Left ventricle myocardium inferior (tissue), 1 donor: Measurements from ENCODE around the gene SNX12. TPM values are rescaled to one million over a fixed set of nuclear protein-coding genes. Genes with fewer than 3 reads are reported as not detected.

Experiments
- DNase-seq: peaks from one replicate; pipeline ENCODE4 v3.0.0-alpha.2; 2020
- H3K27ac ChIP-seq: fragments of 200-600 bp; replicated peaks from 2 replicates; pipeline ENCODE4 v1.8.0; 2021
- H3K27me3 ChIP-seq: fragments of 200-600 bp; 2 replicates; pipeline ENCODE4 v1.8.0; 2021; ENCODE audit warnings: low read depth
- H3K36me3 ChIP-seq: fragments of 200-600 bp; 2 replicates; pipeline ENCODE4 v1.8.0; 2021
- H3K4me1 ChIP-seq: fragments of 200-600 bp; 2 replicates; pipeline ENCODE4 v1.8.0; 2021
- H3K4me3 ChIP-seq: fragments of 200-600 bp; 2 replicates; pipeline ENCODE4 v1.8.0; 2021; ENCODE audit warnings: mild to moderate bottlenecking, moderate library complexity
- H3K9me3 ChIP-seq: fragments of 200-600 bp; replicated peaks from 2 replicates; pipeline ENCODE4 v1.8.0; 2021
- intact Hi-C: fragments of 100-400 bp; cut with micrococcal nuclease; formaldehyde crosslinking; loops from one replicate; pipeline ENCODE4 v1.11.0; 2022
- total RNA-seq: library from RNA; stranded (reverse); fragmentation: NEBNext Ultra II Directional; extraction: Animal tissue kit (Norgen Biotek cat#: 25700); gene quantifications from one replicate; pipeline ENCODE4 v1.2.1, GENCODE V29; 2021
- TF ChIP-seq, protein P1 (sequence below): fragments of 200-600 bp; IDR thresholded peaks from 2 replicates; pipeline ENCODE4 v1.8.0; 2021; ENCODE audit warnings: antibody characterized with exemption, mild to moderate bottlenecking, borderline replicate concordance
- donor health status: DM: no; HTN: yes; CAD: no; lungs with severe emphysema.

The SNX12 gene
- total RNA-seq, 1 donor from 2014 or later = 42.7 TPM

GRCh38 chrX:71085900-71086299 is 17.8 kb upstream of the SNX12 start:
- no peaks in the 10 kb centered on the region for H3K27me3 ChIP-seq
- TF ChIP-seq, protein P1, sequence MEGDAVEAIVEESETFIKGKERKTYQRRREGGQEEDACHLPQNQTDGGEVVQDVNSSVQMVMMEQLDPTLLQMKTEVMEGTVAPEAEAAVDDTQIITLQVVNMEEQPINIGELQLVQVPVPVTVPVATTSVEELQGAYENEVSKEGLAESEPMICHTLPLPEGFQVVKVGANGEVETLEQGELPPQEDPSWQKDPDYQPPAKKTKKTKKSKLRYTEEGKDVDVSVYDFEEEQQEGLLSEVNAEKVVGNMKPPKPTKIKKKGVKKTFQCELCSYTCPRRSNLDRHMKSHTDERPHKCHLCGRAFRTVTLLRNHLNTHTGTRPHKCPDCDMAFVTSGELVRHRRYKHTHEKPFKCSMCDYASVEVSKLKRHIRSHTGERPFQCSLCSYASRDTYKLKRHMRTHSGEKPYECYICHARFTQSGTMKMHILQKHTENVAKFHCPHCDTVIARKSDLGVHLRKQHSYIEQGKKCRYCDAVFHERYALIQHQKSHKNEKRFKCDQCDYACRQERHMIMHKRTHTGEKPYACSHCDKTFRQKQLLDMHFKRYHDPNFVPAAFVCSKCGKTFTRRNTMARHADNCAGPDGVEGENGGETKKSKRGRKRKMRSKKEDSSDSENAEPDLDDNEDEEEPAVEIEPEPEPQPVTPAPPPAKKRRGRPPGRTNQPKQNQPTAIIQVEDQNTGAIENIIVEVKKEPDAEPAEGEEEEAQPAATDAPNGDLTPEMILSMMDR = no peak
- no peaks in the 10 kb centered on the region for H3K4me1 ChIP-seq
- DNase-seq = no peak
- H3K4me3 ChIP-seq = no peak overlapping the region
- intact Hi-C loops = no loop called here
- no peak overlapping the region for H3K27ac ChIP-seq
- no peaks in the 10 kb centered on the region for H3K9me3 ChIP-seq
- H3K36me3 ChIP-seq = no peaks in the 10 kb centered on the region

DNA sequence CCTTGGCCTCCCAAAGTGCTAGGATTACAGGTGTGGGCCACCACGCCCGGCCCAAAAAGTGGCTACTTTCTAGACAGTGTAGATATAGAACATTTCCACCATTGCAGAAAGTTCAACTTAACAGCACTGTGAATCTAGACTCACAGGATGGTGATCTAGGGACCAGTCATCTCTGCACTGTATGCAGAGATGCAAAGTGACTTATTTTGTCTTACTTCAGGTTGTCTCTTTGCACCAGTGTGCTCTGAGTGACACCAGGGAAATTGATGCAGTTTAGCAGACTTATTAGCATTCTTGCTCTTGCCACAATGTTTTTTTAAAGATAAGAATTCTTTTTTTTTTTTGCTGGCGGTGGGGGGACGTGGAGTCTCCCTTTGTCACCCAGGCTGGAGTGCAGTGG is 14.7 kb upstream of the SNX12 start:
- intact Hi-C loops = no loop called here
- H3K4me3 ChIP-seq = no peak overlapping the region
- H3K9me3 ChIP-seq = no peaks in the 10 kb centered on the region
- no peak overlapping the region for H3K27ac ChIP-seq
- H3K27me3 ChIP-seq = no peaks in the 10 kb centered on the region
- no peaks in the 10 kb centered on the region for H3K4me1 ChIP-seq
- DNase-seq = no peak
- TF ChIP-seq, protein P1 = no peak
- no peaks in the 10 kb centered on the region for H3K36me3 ChIP-seq

DNA sequence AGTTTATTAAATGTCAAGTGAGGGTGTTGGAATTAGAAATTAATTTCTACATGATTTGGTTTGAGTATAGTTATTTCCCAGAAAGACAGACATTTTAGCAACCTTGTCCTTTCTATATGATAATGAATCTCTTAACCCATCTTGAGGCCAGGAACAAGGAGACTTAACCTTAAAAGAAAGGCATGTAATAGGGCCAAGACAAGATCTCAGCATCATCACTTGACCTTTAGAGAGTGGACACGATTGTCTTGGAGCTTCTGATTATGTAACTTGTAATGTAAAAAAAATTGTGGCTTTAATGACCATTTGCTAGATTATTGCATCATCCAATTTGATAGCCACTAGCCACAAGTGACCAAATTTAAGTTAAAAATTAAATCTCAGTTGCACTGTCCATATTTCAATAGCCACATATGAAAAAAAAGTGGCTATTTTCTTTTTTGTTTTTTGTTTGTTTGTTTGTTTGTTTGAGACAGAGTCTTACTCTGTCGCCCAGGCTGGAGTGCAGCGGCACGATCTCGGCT is 14.1 kb upstream of the SNX12 start:
- H3K36me3 ChIP-seq = no peaks in the 10 kb centered on the region
- no peak overlapping the region for H3K4me3 ChIP-seq
- intact Hi-C loops = no loop called here
- no peaks in the 10 kb centered on the region for H3K9me3 ChIP-seq
- H3K27me3 ChIP-seq = no peaks in the 10 kb centered on the region
- H3K27ac ChIP-seq = no peak overlapping the region
- no peaks in the 10 kb centered on the region for H3K4me1 ChIP-seq
- TF ChIP-seq, protein P1 = no peak
- no peak for DNase-seq

GRCh38 chrX:71081330-71082123 is 13.4 kb upstream of the SNX12 start:
- H3K9me3 ChIP-seq = no peaks in the 10 kb centered on the region
- H3K4me1 ChIP-seq = no peaks in the 10 kb centered on the region
- no peaks in the 10 kb centered on the region for H3K36me3 ChIP-seq
- TF ChIP-seq, protein P1 = no peak
- no peak overlapping the region for H3K4me3 ChIP-seq
- DNase-seq = no peak
- intact Hi-C loops = no loop called here
- no peak overlapping the region for H3K27ac ChIP-seq
- H3K27me3 ChIP-seq = no peaks in the 10 kb centered on the region

DNA sequence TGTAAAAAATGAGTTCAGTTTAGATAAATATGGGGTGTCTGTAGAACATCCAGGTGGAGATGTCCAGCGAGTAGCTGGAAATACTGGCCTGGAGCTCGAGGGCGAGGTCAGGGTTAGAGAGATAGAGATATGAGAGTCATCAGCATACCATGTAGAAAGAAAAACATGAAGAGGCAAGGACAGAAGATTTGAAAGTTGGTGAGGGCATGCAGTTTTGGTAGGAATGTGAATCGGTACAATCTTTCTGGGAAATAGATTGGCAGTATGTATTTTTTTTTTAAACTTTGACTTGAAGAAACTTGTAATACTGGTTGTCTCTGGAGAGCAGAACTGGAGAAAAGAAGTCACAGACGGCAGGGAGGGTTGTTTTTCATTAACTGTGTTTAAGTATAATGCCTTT is 2.4 kb upstream of the SNX12 start:
- no peak for DNase-seq
- Histone ChIP-seq H3K27ac (no peak overlapping the region), H3K27me3 (no peaks in the 10 kb centered on the region), H3K4me3 (no peak overlapping the region), H3K4me1 (peaks cover 7% of the 10 kb centered on the region), H3K9me3 (no peaks in the 10 kb centered on the region), H3K36me3 (no peaks in the 10 kb centered on the region)
- intact Hi-C loops = no loop called here
- TF ChIP-seq, protein P1 = no peak
